WERI-Rb-1 (cell line): Measurements from ENCODE around the gene LRP10.
"Not testable (repeated sequence)": the region's sequence is repeated elsewhere in the genome, so short reads cannot be mapped to it uniquely, and the experiment has no call there.

Experiments used
- DNase-seq: peaks from one replicate; pipeline ENCODE4 v3.0.0-alpha.2; 2020
- H3K27ac ChIP-seq: fragments of 250-450 bp; sonication (Bioruptor Pico); 2 replicates; pipeline ENCODE4 v1.5.1; 2020; ENCODE audit warnings: mild to moderate bottlenecking, moderate library complexity
- H3K27me3 ChIP-seq: fragments of 250-450 bp; sonication (Bioruptor Pico); 2 replicates; pipeline ENCODE4 v1.5.1; 2021; ENCODE audit warnings: mild to moderate bottlenecking, low read depth, moderate library complexity; ENCODE audit not compliant: insufficient read depth, severe bottlenecking
- H3K36me3 ChIP-seq: fragments of 250-450 bp; sonication (Bioruptor Pico); 2 replicates; pipeline ENCODE4 v1.5.1; 2020; ENCODE audit warnings: mild to moderate bottlenecking, moderate library complexity
- H3K4me3 ChIP-seq: 2 replicates; pipeline ENCODE4 v1.5.1; 2011; ENCODE audit warnings: low read depth, mild to moderate bottlenecking, control low read depth, low read length
- H3K9me3 ChIP-seq: fragments of 250-450 bp; sonication (Bioruptor Pico); 2 replicates; pipeline ENCODE4 v1.5.1; 2021; ENCODE audit warnings: mild to moderate bottlenecking, moderate library complexity; ENCODE audit not compliant: severe bottlenecking
- CTCF ChIP-seq: IDR thresholded peaks from 2 replicates; pipeline ENCODE4 v1.5.1; 2011; ENCODE audit warnings: low read depth, mild to moderate bottlenecking, control low read depth, inconsistent platforms, low read length

LRP10 gene

GRCh38 chr14:22906073-22906472 is 34.5 kb downstream of the LRP10 start:
- no peak for DNase-seq
- peaks cover 87% of the 10 kb centered on the region for H3K36me3 ChIP-seq
- no peak overlapping the region for H3K27ac ChIP-seq
- H3K27me3 ChIP-seq, result no peaks in the 10 kb centered on the region
- H3K9me3 ChIP-seq, result no peaks in the 10 kb centered on the region
- TF ChIP-seq CTCF, result no peak
- H3K4me3 ChIP-seq, result no peak overlapping the region

- H3K27me3 ChIP-seq, result no peaks in the 10 kb centered on the region
- no peak for DNase-seq
- no peak overlapping the region for H3K27ac ChIP-seq
- no peaks in the 10 kb centered on the region for H3K9me3 ChIP-seq
- no peak for TF ChIP-seq CTCF
- H3K36me3 ChIP-seq, result peaks cover 87% of the 10 kb centered on the region
- no peak overlapping the region for H3K4me3 ChIP-seq
Observed at GRCh38 chr14:22907429-22907828, 35.9 kb downstream of the LRP10 start.

GRCh38 chr14:22908601-22909000 is 37.1 kb downstream of the LRP10 start:
- H3K27ac ChIP-seq, result no peak overlapping the region
- no peak for DNase-seq
- no peaks in the 10 kb centered on the region for H3K27me3 ChIP-seq
- H3K36me3 ChIP-seq, result peaks cover 79% of the 10 kb centered on the region
- H3K9me3 ChIP-seq, result no peaks in the 10 kb centered on the region
- TF ChIP-seq CTCF, result no peak
- no peak overlapping the region for H3K4me3 ChIP-seq

- Histone ChIP-seq H3K9me3 (no peaks in the 10 kb centered on the region), H3K27me3 (no peaks in the 10 kb centered on the region), H3K36me3 (peaks cover 70% of the 10 kb centered on the region), H3K4me3 (no peak overlapping the region), H3K27ac (no peak overlapping the region)
- DNase-seq, result no peak
- TF ChIP-seq CTCF, result no peak
Observed at GRCh38 chr14:22910916-22911315, 39.4 kb downstream of the LRP10 start.

- not testable (repeated sequence) for H3K4me3 ChIP-seq, H3K9me3 ChIP-seq, H3K27me3 ChIP-seq, DNase-seq, H3K27ac ChIP-seq
- peaks cover 43% of the 10 kb centered on the region for H3K36me3 ChIP-seq
Observed at GRCh38 chr14:22914836-22915235, 43.3 kb downstream of the LRP10 start.

- Histone ChIP-seq H3K36me3 (peaks cover 46% of the 10 kb centered on the region), H3K27ac (no peak overlapping the region), H3K27me3 (no peaks in the 10 kb centered on the region), H3K4me3 (no peak overlapping the region), H3K9me3 (no peaks in the 10 kb centered on the region)
- TF ChIP-seq CTCF, result no peak
- DNase-seq, result no peak
Observed at GRCh38 chr14:22915886-22916521, 44.5 kb downstream of the LRP10 start.
